Right renal pelvis (tissue), 4 donors: ENCODE results near the gene KLHL36. TPM values are rescaled to one million over a fixed set of nuclear protein-coding genes. Genes with fewer than 3 reads are reported as not detected.
"Not testable (repeated sequence)": the region's sequence is repeated elsewhere in the genome, so short reads cannot be mapped to it uniquely, and the experiment has no call there.

Source experiments
- DNase-seq, 4 donors: peaks; one replicate each; pipeline ENCODE4 v3.0.0-alpha.2; 2013; ENCODE audit warnings: low read depth in 4 of 4, low spot score in 3 of 4, missing footprints in 1 of 4
- polyA plus RNA-seq, 4 donors: library from polyadenylated mRNA; unstranded; fragments of 120-200 nt; gene quantifications; one replicate each; pipeline ENCODE4 v1.2.1, GENCODE V29; 2013; ENCODE audit not compliant: insufficient read length in 4 of 4

KLHL36 gene
- polyA plus RNA-seq, 4 donors, result 24.3 to 27.2 (median 26.4) TPM

GRCh38 chr16:84614968-84615813 is 33.1 kb upstream of the KLHL36 start:
- no peak for DNase-seq

- DNase-seq, result no peak
These were observed 31.8 kb upstream of the KLHL36 start for GRCh38 chr16:84616515-84616914.

GRCh38 chr16:84617041-84617790 is 31.1 kb upstream of the KLHL36 start:
- DNase-seq, result no peak

- peak; percentile 90 to 94 (median 92) for DNase-seq
These were observed 30.3 kb upstream of the KLHL36 start, which contains the start of gene COTL1 for GRCh38 chr16:84617791-84618580. Gene COTL1, minus strand, starts transcription at chr16:84618078. Its CDS starts 164 bp downstream, at chr16:84617914.

- no peak for DNase-seq
These were observed 29.5 kb upstream of the KLHL36 start for GRCh38 chr16:84618581-84619460.

GRCh38 chr16:84620913-84621312 is 27.4 kb upstream of the KLHL36 start:
- DNase-seq, result not testable (repeated sequence)

GRCh38 chr16:84625556-84625955 is 22.8 kb upstream of the KLHL36 start:
- DNase-seq, result no peak

GRCh38 chr16:84628226-84628731 is 20.0 kb upstream of the KLHL36 start:
- no peak for DNase-seq

- DNase-seq, result no peak
These were observed 18.7 kb upstream of the KLHL36 start for GRCh38 chr16:84629580-84629979.

GRCh38 chr16:84630009-84630408 is 18.3 kb upstream of the KLHL36 start:
- no peak for DNase-seq

GRCh38 chr16:84630446-84631152 is 17.7 kb upstream of the KLHL36 start:
- no peak for DNase-seq

GRCh38 chr16:84631153-84631466 is 17.2 kb upstream of the KLHL36 start:
- DNase-seq, result no peak

GRCh38 chr16:84631886-84632285 is 16.4 kb upstream of the KLHL36 start:
- DNase-seq, result no peak

GRCh38 chr16:84632862-84633261 is 15.4 kb upstream of the KLHL36 start:
- not testable (repeated sequence) for DNase-seq

- DNase-seq, result no peak
These were observed 14.7 kb upstream of the KLHL36 start for GRCh38 chr16:84633622-84634021.

GRCh38 chr16:84635702-84636101 is 12.6 kb upstream of the KLHL36 start:
- DNase-seq, result no peak

GRCh38 chr16:84637709-84638108 is 10.6 kb upstream of the KLHL36 start:
- no peak for DNase-seq

- no peak for DNase-seq
These were observed 10.0 kb upstream of the KLHL36 start for GRCh38 chr16:84638231-84638806.

GRCh38 chr16:84640145-84640544 is 8.2 kb upstream of the KLHL36 start:
- DNase-seq, result no peak
